SK-N-SH (cell line): ENCODE data around the gene HTR1E.

Experiments used
- CHD2 ChIP-seq: fragments of 150-350 bp; IDR thresholded peaks from 2 replicates; pipeline ENCODE4 v1.6.1; 2018; ENCODE audit warnings: low read length; ENCODE audit not compliant: partially characterized antibody
- IRF3 ChIP-seq: fragments of 150-350 bp; IDR thresholded peaks from 2 replicates; pipeline ENCODE4 v1.6.1; 2016; ENCODE audit warnings: mild to moderate bottlenecking, low read depth, low read length
- JUND ChIP-seq: IDR thresholded peaks from 2 replicates; pipeline ENCODE4 v1.4.0; 2012
- POLR2AphosphoS5 ChIP-seq: IDR thresholded peaks from 2 replicates; pipeline ENCODE4 v1.6.1; 2012; ENCODE audit warnings: low read depth, low read length
- RFX5 ChIP-seq: IDR thresholded peaks from 2 replicates; pipeline ENCODE4 v1.6.1; 2012; ENCODE audit warnings: mild to moderate bottlenecking, improper control_type of control experiment, low read length
- YY1 ChIP-seq: IDR thresholded peaks from 2 replicates; pipeline ENCODE4 v1.4.0; 2012; ENCODE audit warnings: low read depth, mild to moderate bottlenecking
- TF ChIP-seq, protein P1 (sequence below): fragments of 200-600 bp; sonication (generic); IDR thresholded peaks from 2 replicates; pipeline ENCODE4 v1.6.1; 2017; ENCODE audit warnings: antibody characterized with exemption, mild to moderate bottlenecking, moderate library complexity
- TF ChIP-seq, protein P2 (sequence below): IDR thresholded peaks from 2 replicates; pipeline ENCODE4 v1.6.1; 2012; ENCODE audit warnings: mild to moderate bottlenecking, low read depth, low read length, moderate library complexity
- TF ChIP-seq, protein P3 (sequence below): IDR thresholded peaks from 2 replicates; pipeline ENCODE4 v1.4.0; 2012; ENCODE audit warnings: low read depth

- TF ChIP-seq RFX5: no peak
- TF ChIP-seq, protein P1, sequence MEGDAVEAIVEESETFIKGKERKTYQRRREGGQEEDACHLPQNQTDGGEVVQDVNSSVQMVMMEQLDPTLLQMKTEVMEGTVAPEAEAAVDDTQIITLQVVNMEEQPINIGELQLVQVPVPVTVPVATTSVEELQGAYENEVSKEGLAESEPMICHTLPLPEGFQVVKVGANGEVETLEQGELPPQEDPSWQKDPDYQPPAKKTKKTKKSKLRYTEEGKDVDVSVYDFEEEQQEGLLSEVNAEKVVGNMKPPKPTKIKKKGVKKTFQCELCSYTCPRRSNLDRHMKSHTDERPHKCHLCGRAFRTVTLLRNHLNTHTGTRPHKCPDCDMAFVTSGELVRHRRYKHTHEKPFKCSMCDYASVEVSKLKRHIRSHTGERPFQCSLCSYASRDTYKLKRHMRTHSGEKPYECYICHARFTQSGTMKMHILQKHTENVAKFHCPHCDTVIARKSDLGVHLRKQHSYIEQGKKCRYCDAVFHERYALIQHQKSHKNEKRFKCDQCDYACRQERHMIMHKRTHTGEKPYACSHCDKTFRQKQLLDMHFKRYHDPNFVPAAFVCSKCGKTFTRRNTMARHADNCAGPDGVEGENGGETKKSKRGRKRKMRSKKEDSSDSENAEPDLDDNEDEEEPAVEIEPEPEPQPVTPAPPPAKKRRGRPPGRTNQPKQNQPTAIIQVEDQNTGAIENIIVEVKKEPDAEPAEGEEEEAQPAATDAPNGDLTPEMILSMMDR: no peak
- no peak for TF ChIP-seq CHD2
- TF ChIP-seq POLR2AphosphoS5: no peak
- TF ChIP-seq, protein P2, sequence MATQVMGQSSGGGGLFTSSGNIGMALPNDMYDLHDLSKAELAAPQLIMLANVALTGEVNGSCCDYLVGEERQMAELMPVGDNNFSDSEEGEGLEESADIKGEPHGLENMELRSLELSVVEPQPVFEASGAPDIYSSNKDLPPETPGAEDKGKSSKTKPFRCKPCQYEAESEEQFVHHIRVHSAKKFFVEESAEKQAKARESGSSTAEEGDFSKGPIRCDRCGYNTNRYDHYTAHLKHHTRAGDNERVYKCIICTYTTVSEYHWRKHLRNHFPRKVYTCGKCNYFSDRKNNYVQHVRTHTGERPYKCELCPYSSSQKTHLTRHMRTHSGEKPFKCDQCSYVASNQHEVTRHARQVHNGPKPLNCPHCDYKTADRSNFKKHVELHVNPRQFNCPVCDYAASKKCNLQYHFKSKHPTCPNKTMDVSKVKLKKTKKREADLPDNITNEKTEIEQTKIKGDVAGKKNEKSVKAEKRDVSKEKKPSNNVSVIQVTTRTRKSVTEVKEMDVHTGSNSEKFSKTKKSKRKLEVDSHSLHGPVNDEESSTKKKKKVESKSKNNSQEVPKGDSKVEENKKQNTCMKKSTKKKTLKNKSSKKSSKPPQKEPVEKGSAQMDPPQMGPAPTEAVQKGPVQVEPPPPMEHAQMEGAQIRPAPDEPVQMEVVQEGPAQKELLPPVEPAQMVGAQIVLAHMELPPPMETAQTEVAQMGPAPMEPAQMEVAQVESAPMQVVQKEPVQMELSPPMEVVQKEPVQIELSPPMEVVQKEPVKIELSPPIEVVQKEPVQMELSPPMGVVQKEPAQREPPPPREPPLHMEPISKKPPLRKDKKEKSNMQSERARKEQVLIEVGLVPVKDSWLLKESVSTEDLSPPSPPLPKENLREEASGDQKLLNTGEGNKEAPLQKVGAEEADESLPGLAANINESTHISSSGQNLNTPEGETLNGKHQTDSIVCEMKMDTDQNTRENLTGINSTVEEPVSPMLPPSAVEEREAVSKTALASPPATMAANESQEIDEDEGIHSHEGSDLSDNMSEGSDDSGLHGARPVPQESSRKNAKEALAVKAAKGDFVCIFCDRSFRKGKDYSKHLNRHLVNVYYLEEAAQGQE: no peak
- no peak for TF ChIP-seq IRF3
- no peak for TF ChIP-seq YY1
- TF ChIP-seq JUND: no peak
- TF ChIP-seq, protein P3, sequence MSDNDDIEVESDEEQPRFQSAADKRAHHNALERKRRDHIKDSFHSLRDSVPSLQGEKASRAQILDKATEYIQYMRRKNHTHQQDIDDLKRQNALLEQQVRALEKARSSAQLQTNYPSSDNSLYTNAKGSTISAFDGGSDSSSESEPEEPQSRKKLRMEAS: no peak
These were observed 23.5 kb upstream of the HTR1E start for GRCh38 chr6:86913795-86914194.
